Measurements from ENCODE around the gene SLC6A13. TPM values are rescaled to one million over a fixed set of nuclear protein-coding genes. Genes with fewer than 3 reads are reported as not detected.

Gene SLC6A13
- total RNA-seq, 1 donor from 2014 or later = 0.79 TPM

GRCh38 chr12:254039-254438, 8.6 kb downstream of the SLC6A13 start:
- FAIRE-seq (no peak), DNase-seq (ENCODE audit: low read depth) (no peak)
- Histone ChIP-seq H3K4me3 (ENCODE audit: low read depth, low read length) (no peak overlapping the region), H3K27me3 (ENCODE audit: control insufficient read depth, insufficient read depth, low read length) (peaks cover 5% of the 10 kb centered on the region), H3K36me3 (ENCODE audit: control insufficient read depth, insufficient read depth, low read length) (no peaks in the 10 kb centered on the region)
- no peak for TF ChIP-seq CTCF (IDR thresholded peaks at IDR 0.05; ENCODE audit: insufficient read depth, low read length, severe bottlenecking)

GRCh38 chr12:253116-253831, 9.4 kb downstream of the SLC6A13 start:
- FAIRE-seq (no peak), DNase-seq (ENCODE audit: low read depth) (no peak)
- no peaks in the 10 kb centered on the region for H3K36me3 ChIP-seq (ENCODE audit: control insufficient read depth, insufficient read depth, low read length)
- no peak overlapping the region for H3K4me3 ChIP-seq (ENCODE audit: low read depth, low read length)
- no peak for TF ChIP-seq CTCF (IDR thresholded peaks at IDR 0.05; ENCODE audit: insufficient read depth, low read length, severe bottlenecking)
- peaks cover 4% of the 10 kb centered on the region for H3K27me3 ChIP-seq (ENCODE audit: control insufficient read depth, insufficient read depth, low read length)

GRCh38 chr12:252636-253035, 10.0 kb downstream of the SLC6A13 start:
- no peak for FAIRE-seq
- no peaks in the 10 kb centered on the region for H3K36me3 ChIP-seq (ENCODE audit: control insufficient read depth, insufficient read depth, low read length)
- no peak for DNase-seq (ENCODE audit: low read depth)
- no peak overlapping the region for H3K4me3 ChIP-seq (ENCODE audit: low read depth, low read length)
- TF ChIP-seq CTCF (IDR thresholded peaks at IDR 0.05; ENCODE audit: insufficient read depth, low read length, severe bottlenecking) = no peak
- peaks cover 1% of the 10 kb centered on the region for H3K27me3 ChIP-seq (ENCODE audit: control insufficient read depth, insufficient read depth, low read length)

GRCh38 chr12:247271-247670, 15.4 kb downstream of the SLC6A13 start:
- Histone ChIP-seq H3K36me3 (ENCODE audit: control insufficient read depth, insufficient read depth, low read length) (no peaks in the 10 kb centered on the region), H3K27me3 (ENCODE audit: control insufficient read depth, insufficient read depth, low read length) (no peaks in the 10 kb centered on the region), H3K4me3 (ENCODE audit: low read depth, low read length) (no peak overlapping the region)
- no peak for DNase-seq (ENCODE audit: low read depth)
- TF ChIP-seq CTCF (IDR thresholded peaks at IDR 0.05; ENCODE audit: insufficient read depth, low read length, severe bottlenecking) = no peak
- FAIRE-seq = no peak

GRCh38 chr12:243381-243780, 19.3 kb downstream of the SLC6A13 start:
- no peak overlapping the region for H3K4me3 ChIP-seq (ENCODE audit: low read depth, low read length)
- H3K36me3 ChIP-seq (ENCODE audit: control insufficient read depth, insufficient read depth, low read length) = no peaks in the 10 kb centered on the region
- DNase-seq (ENCODE audit: low read depth) (no peak), FAIRE-seq (no peak)
- no peak for TF ChIP-seq CTCF (IDR thresholded peaks at IDR 0.05; ENCODE audit: insufficient read depth, low read length, severe bottlenecking)
- no peaks in the 10 kb centered on the region for H3K27me3 ChIP-seq (ENCODE audit: control insufficient read depth, insufficient read depth, low read length)

GRCh38 chr12:242496-242895, 20.1 kb downstream of the SLC6A13 start:
- FAIRE-seq = no peak
- Histone ChIP-seq H3K36me3 (ENCODE audit: control insufficient read depth, insufficient read depth, low read length) (no peaks in the 10 kb centered on the region), H3K4me3 (ENCODE audit: low read depth, low read length) (no peak overlapping the region), H3K27me3 (ENCODE audit: control insufficient read depth, insufficient read depth, low read length) (no peaks in the 10 kb centered on the region)
- no peak for TF ChIP-seq CTCF (IDR thresholded peaks at IDR 0.05; ENCODE audit: insufficient read depth, low read length, severe bottlenecking)
- DNase-seq (ENCODE audit: low read depth) = no peak

Measured in bronchial epithelial cell (primary cell).